NCI-H2107 (cell line): Measurements from ENCODE around the gene BMP8B.
"Not testable (repeated sequence)": the region's sequence is repeated elsewhere in the genome, so short reads cannot be mapped to it uniquely, and the experiment has no call there.

Experiments used
- DNase-seq: peaks from one replicate; lab custom pipeline; 2025; lab: John Stamatoyannopoulos, UW

BMP8B gene

GRCh38 chr1:39788758-39789570, at the start of gene BMP8B:
Gene BMP8B, minus strand, starts transcription at chr1:39788865. Its CDS starts 380 bp downstream, at chr1:39788485.
- DNase-seq: peak; percentile 100

- DNase-seq: no peak
Observed at GRCh38 chr1:39836595-39837110, 48.0 kb upstream of the BMP8B start.

GRCh38 chr1:39835935-39836594, 47.4 kb upstream of the BMP8B start:
- DNase-seq: no peak

DNA sequence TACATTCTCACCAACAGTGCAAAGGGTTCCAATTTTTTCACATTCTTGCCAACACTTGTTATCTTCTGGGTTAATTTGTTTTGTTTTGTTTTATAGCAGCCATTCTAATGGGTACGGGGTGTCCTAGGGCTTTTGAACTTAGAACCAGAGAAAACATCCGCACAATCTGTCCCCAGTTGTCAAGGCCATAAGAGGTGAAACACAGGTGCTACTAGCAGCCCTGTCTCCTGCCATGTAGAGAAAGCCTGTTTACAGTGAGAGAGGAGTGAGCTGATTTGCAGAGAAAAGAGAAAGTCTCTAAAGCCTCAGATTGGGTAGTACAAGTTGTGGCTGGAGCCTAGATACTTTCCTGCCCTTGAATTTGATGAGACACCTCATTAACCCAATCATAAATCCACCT, 46.4 kb upstream of the BMP8B start:
- no peak for DNase-seq

GRCh38 chr1:39833621-39834385, 45.1 kb upstream of the BMP8B start:
- no peak for DNase-seq

- DNase-seq: peak; percentile 89
Observed at GRCh38 chr1:39833121-39833520, 44.5 kb upstream of the BMP8B start.

DNA sequence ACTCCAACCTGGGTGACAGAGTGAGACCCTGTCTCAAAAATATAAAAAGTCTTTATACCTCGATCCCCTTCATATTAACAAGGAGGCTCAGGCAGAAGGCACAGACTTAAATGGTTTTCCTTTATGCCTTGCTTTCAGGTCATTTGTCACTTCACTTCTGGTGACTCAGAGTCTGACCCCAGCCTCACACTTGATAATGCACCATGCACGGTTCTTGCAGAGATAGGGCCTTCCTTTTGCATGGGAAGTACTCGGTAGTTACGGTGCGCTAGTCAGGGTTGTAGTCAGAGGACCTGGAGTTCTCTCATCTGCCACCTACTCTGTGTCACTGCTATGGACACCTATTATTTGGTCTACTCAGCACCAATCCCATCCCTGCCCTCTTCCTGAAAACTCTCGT, 43.6 kb upstream of the BMP8B start:
- no peak for DNase-seq

DNA sequence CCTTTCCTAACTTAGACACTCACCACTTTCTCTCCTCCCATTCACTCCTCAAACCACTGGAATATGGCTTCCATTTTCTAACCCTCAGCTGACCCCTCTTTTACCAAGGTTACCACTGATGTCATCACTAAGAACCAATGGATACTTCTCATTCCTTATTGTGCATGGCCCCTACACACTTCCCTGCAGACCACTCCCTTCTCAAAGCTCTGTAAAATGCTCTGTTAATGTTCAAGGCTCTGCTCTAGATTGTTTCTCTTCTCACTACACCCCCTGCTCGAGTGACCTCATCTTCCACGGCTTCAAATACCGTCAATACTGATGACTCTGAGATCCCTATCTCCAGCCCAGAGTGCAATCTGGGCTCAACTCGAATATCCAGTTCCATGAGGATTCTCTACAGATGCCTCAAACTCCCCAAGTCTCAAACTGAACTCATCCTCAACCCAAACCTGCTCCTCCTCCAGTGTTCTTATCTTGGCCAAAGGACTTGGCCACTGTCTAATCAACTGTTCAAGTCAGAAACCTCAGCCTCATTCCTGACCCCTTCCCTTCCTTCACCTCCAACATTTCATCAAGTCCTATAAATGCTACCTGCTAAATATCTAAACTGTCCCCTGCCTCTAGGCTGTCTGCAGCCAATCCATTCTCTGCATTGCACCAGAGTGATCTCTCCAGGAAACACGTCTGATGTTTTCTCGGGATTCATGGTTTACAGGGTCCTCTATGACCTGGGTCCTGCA, 41.3 kb upstream of the BMP8B start:
- no peak for DNase-seq

GRCh38 chr1:39828734-39829133, 40.1 kb upstream of the BMP8B start:
- DNase-seq: no peak

DNA sequence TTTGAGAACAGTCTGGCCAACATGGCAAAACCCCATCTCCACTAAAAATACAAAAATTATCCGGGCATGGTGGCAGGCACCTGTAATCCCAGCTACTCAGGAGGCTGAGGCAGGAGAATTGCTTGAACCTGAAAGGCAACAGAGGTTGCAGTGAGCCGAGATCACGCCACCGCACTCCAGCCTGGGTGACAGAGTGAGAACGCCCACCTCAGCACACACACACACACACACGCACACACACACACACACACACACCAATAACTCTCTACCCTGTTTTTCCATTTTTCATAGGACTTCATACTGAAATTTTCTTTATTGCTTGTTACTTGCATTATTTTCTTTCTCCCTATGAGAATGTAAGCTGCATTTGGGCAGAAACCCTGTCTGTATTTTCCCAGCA, 39.6 kb upstream of the BMP8B start:
- DNase-seq: not testable (repeated sequence)

GRCh38 chr1:39827201-39827600, 38.5 kb upstream of the BMP8B start:
- DNase-seq: peak; percentile 97

DNA sequence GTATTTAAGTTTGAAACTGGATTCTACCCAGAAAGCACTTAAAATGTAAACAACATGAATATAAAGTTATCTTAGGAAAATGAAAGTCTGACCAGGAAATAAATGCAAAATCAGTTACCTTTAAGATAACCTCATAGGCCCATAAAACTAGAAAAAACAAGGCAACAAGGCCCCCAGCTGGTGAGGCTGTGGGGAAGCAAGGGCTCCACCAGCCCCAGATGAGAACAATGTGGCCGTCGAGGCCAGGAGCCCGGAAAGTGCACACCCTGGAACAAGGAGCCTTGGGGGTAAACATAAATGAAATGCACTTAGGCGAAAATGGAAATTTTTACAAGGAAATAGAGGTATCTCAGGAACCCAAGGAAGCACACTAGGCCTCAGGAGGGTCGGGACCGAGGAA, 37.9 kb upstream of the BMP8B start:
- peak; percentile 97 for DNase-seq

GRCh38 chr1:39825432-39825941, 36.8 kb upstream of the BMP8B start:
- no peak for DNase-seq

- DNase-seq: not testable (repeated sequence)
Observed at GRCh38 chr1:39823450-39823849, 34.8 kb upstream of the BMP8B start.

- no peak for DNase-seq
Observed at GRCh38 chr1:39822146-39822545, 33.5 kb upstream of the BMP8B start.

DNA sequence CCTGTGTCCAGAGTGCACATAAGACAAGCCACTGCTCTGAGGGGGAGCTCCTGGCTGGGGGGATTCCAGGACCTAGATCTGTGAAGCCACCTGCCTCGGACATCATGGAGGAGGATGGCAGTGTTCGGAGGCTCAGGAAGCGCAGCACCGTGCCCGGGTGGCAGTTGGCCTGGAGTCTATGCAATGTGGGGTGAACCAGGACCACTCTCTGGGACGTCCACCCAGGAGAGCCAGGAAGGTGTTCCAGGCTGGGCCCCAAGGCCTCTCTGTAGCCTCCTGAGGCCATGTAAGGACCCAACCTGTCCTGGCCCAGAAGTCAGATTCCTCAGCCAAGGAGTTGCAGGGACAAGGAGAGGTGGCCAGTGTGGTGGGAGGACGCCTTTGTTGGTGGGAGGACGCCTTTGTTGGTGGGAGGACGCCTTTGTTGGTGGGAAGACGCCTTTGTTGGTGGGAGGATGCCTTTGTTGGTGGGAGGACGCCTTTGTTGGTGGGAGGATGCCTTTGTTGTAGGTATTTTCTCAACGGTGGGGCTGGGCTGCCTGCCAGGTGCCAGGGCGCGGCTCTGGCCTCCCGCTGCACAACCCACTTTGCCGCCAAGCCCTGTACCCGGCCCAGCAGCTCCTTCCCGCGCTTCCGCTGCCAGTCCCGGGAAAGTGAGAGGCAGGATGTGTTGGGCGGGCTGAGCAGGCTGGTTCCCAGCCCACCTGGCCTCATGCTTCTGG, 30.6 kb upstream of the BMP8B start:
- DNase-seq: no peak

DNA sequence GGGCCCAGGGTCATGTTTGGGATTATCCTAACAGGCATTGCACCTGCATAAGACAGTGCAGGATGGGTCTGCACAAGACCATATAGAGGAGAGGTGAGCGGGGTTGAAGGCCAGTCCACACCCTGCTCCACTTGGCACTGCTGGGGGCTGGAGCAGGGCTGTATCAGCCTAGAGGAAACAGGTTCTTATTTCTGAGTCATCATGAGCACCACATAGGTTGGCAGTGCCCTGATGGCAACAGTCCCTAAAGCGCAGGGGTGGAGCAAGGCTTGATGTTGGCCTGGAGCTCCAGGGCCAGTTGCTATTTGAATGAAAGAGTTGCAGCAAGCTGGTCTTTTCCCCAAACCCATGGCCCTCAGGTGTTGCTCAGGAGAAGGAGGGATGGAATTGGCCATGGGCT, 29.8 kb upstream of the BMP8B start:
- no peak for DNase-seq

DNA sequence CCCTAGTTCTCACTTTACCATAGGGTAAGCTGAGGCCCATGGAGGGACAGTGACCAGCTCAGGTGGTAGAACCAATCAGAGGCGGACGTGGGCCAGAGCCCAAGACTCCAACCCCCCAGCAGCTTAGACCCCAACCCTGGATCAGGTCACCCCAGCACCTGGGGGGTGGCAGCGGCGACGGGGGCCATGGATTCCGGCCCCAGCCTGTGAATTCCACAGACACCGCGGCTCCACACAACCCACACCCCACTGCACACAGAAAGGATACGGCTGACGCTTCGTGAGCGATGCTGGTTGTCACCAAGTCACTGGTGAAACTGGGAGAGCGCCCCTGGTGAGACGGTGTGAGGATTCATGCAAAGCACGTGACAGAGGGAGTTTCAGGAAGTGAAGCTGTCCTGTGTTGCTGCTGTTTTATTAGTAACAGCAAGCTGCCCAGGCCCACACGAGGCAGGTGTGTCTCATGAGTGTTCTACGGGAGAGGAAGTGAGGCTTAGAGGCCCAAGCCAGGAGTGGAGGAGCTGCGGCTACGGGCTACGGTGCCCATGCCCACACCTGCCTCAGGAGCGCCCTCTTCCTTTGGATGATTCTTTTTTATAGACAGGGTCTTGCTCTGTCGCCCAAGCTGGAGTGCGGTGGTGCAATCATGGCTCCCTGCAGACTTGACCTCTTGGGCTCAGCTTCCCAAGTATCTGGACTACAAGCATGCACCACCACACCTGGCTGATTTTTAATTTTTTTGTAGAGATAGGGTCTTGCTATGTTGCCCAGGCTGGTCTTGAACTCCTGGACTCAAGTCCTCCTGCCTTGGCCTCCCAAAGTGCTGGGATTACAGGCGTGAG, 28.6 kb upstream of the BMP8B start:
- DNase-seq: peak; percentile 100

GRCh38 chr1:39816415-39817090, 27.9 kb upstream of the BMP8B start:
- DNase-seq: peak; percentile 100
